WTC11 (cell line): ENCODE data around the gene ASB17. TPM values are rescaled to one million over a fixed set of nuclear protein-coding genes. Genes with fewer than 3 reads are reported as not detected.

ENCODE experiments used
- ATAC-seq: fragments of 200-7000 bp; cut with Tn5 transposase; 2 replicates; pipeline ENCODE4 v1.10.0; 2021; ENCODE audit warnings: mild to moderate bottlenecking, moderate library complexity
- CTCF ChIA-PET: fragments of 300-600 bp; sonication (Branson Sonifier 250); formaldehyde crosslinking; loops from one replicate; lab custom pipeline; 2021; ENCODE audit warnings: antibody characterized with exemption; lab: Charles Lee
- POLR2A ChIA-PET: fragments of 350-600 bp; sonication (Branson Sonifier 250); formaldehyde crosslinking; loops from one replicate; lab custom pipeline; 2021; ENCODE audit warnings: antibody characterized with exemption; lab: Charles Lee
- DNase-seq: peaks from one replicate; pipeline ENCODE4 v3.0.0; 2021; ENCODE audit warnings: low spot score
- H3K27ac Mint-ChIP-seq: 2 replicates; pipeline ENCODE4 v1.8.0; 2021; ENCODE audit warnings: mixed read lengths
- H3K27me3 Mint-ChIP-seq: 2 replicates; pipeline ENCODE4 v1.8.0; 2021; ENCODE audit warnings: low read depth, mild to moderate bottlenecking, moderate library complexity, mixed read lengths
- H3K36me3 Mint-ChIP-seq: 2 replicates; pipeline ENCODE4 v1.8.0; 2021; ENCODE audit warnings: mixed read lengths
- H3K4me1 Mint-ChIP-seq: 2 replicates; pipeline ENCODE4 v1.8.0; 2022; ENCODE audit warnings: mixed read lengths
- H3K4me3 Mint-ChIP-seq: 2 replicates; pipeline ENCODE4 v1.8.0; 2021; ENCODE audit warnings: mild to moderate bottlenecking, moderate library complexity, mixed read lengths
- H3K9me3 Mint-ChIP-seq: 2 replicates; pipeline ENCODE4 v1.8.0; 2021; ENCODE audit warnings: mixed read lengths
- ATF2 ChIP-seq: sonication (generic); formaldehyde crosslinking; IDR thresholded peaks from 2 replicates; pipeline ENCODE4 v1.8.1; 2022; ENCODE audit warnings: low read depth, missing genetic modification reagents, borderline replicate concordance
- E2F5 ChIP-seq: sonication (generic); formaldehyde crosslinking; IDR thresholded peaks from 2 replicates; pipeline ENCODE4 v1.8.1; 2022; ENCODE audit warnings: mild to moderate bottlenecking, moderate library complexity, missing genetic modification reagents
- ESRRA ChIP-seq: sonication (generic); formaldehyde crosslinking; IDR thresholded peaks from 2 replicates; pipeline ENCODE4 v1.8.1; 2022; ENCODE audit warnings: mild to moderate bottlenecking, missing genetic modification reagents, borderline replicate concordance
- FOXJ3 ChIP-seq: sonication (generic); formaldehyde crosslinking; IDR thresholded peaks from 2 replicates; pipeline ENCODE4 v1.9.0; 2021; ENCODE audit warnings: missing genetic modification reagents, mild to moderate bottlenecking, borderline replicate concordance
- FOXP1 ChIP-seq: sonication (generic); formaldehyde crosslinking; IDR thresholded peaks from 2 replicates; pipeline ENCODE4 v1.8.0; 2022; ENCODE audit warnings: missing genetic modification reagents, mild to moderate bottlenecking, moderate library complexity, borderline replicate concordance
- GTF2I ChIP-seq: fragments of 250-450 bp; sonication (Bioruptor Pico); conservative IDR thresholded peaks from 2 replicates; pipeline ENCODE4 v1.4.0; 2021; ENCODE audit warnings: mild to moderate bottlenecking
- MAX ChIP-seq: sonication (generic); formaldehyde crosslinking; IDR thresholded peaks from 2 replicates; pipeline ENCODE4 v1.8.0; 2022; ENCODE audit warnings: mild to moderate bottlenecking, missing genetic modification reagents
- MXD4 ChIP-seq: fragments of 250-450 bp; sonication (Bioruptor Pico); IDR thresholded peaks from 2 replicates; pipeline ENCODE4 v1.8.0; 2021; ENCODE audit warnings: mild to moderate bottlenecking, moderate library complexity, borderline replicate concordance
- MYBL2 ChIP-seq: sonication (generic); formaldehyde crosslinking; IDR thresholded peaks from 2 replicates; pipeline ENCODE4 v1.8.1; 2023; ENCODE audit warnings: mild to moderate bottlenecking, moderate library complexity, missing genetic modification reagents
- PRRX2 ChIP-seq: fragments of 250-450 bp; sonication (Bioruptor Pico); IDR thresholded peaks from 2 replicates; pipeline ENCODE4 v1.8.0; 2021; ENCODE audit warnings: mild to moderate bottlenecking
- RORB ChIP-seq: fragments of 250-450 bp; sonication (Bioruptor Pico); IDR thresholded peaks from 2 replicates; pipeline ENCODE4 v1.9.0; 2021; ENCODE audit warnings: mild to moderate bottlenecking
- SMAD3 ChIP-seq: sonication (generic); formaldehyde crosslinking; IDR thresholded peaks from 2 replicates; pipeline ENCODE4 v1.8.0; 2022; ENCODE audit warnings: missing genetic modification reagents, mild to moderate bottlenecking, borderline replicate concordance
- SP1 ChIP-seq: sonication (generic); formaldehyde crosslinking; conservative IDR thresholded peaks from 2 replicates; pipeline ENCODE4 v1.8.1; 2022; ENCODE audit warnings: missing genetic modification reagents
- TEAD4 ChIP-seq: sonication (generic); formaldehyde crosslinking; IDR thresholded peaks from 2 replicates; pipeline ENCODE4 v1.8.0; 2022; ENCODE audit warnings: mild to moderate bottlenecking, missing genetic modification reagents
- USF2 ChIP-seq: sonication (generic); formaldehyde crosslinking; IDR thresholded peaks from 2 replicates; pipeline ENCODE4 v1.8.1; 2023; ENCODE audit warnings: mild to moderate bottlenecking, missing genetic modification reagents, moderate library complexity
- ZNF121 ChIP-seq: sonication (generic); formaldehyde crosslinking; IDR thresholded peaks from 2 replicates; pipeline ENCODE4 v1.8.0; 2023; ENCODE audit warnings: missing genetic modification reagents
- ZNF219 ChIP-seq: sonication (generic); formaldehyde crosslinking; IDR thresholded peaks from 2 replicates; pipeline ENCODE4 v1.8.0; 2023; ENCODE audit warnings: missing genetic modification reagents, mild to moderate bottlenecking, borderline replicate concordance
- ZNF396 ChIP-seq: fragments of 250-450 bp; sonication (Bioruptor Pico); IDR thresholded peaks from 2 replicates; pipeline ENCODE4 v1.8.0; 2021; ENCODE audit warnings: mild to moderate bottlenecking, moderate library complexity, borderline replicate concordance
- total RNA-seq: library from RNA; stranded (reverse); gene quantifications from 3 replicates; pipeline ENCODE4 v1.2.3, GENCODE V29; 2021
- TF ChIP-seq, protein P1 (sequence below): fragments of 250-450 bp; sonication (Bioruptor Pico); IDR thresholded peaks from 2 replicates; pipeline ENCODE4 v1.9.0; 2021; ENCODE audit warnings: mild to moderate bottlenecking, borderline replicate concordance
- TF ChIP-seq, protein P2 (sequence below): sonication (generic); formaldehyde crosslinking; IDR thresholded peaks from 2 replicates; pipeline ENCODE4 v1.8.0; 2023; ENCODE audit warnings: mild to moderate bottlenecking, missing genetic modification reagents
- TF ChIP-seq, protein P3 (sequence below): sonication (generic); formaldehyde crosslinking; IDR thresholded peaks from 2 replicates; pipeline ENCODE4 v1.8.1; 2022; ENCODE audit warnings: low read depth, mild to moderate bottlenecking, moderate library complexity, missing genetic modification reagents, borderline replicate concordance

The ASB17 gene
- total RNA-seq, 1 experiment from 2014 or later = not detected

GRCh38 chr1:75954586-75954985 is 22.4 kb upstream of the ASB17 start:
- ChIA-PET POLR2A (no interaction called here), CTCF (no interaction called here)
- TF ChIP-seq FOXJ3 (CRISPR knock-in tag) (no peak), ZNF121 (no peak), TEAD4 (no peak), RORB (CRISPR knock-in tag) (no peak), ZNF219 (no peak), MXD4 (CRISPR knock-in tag) (no peak), USF2 (no peak)
- TF ChIP-seq, protein P1, sequence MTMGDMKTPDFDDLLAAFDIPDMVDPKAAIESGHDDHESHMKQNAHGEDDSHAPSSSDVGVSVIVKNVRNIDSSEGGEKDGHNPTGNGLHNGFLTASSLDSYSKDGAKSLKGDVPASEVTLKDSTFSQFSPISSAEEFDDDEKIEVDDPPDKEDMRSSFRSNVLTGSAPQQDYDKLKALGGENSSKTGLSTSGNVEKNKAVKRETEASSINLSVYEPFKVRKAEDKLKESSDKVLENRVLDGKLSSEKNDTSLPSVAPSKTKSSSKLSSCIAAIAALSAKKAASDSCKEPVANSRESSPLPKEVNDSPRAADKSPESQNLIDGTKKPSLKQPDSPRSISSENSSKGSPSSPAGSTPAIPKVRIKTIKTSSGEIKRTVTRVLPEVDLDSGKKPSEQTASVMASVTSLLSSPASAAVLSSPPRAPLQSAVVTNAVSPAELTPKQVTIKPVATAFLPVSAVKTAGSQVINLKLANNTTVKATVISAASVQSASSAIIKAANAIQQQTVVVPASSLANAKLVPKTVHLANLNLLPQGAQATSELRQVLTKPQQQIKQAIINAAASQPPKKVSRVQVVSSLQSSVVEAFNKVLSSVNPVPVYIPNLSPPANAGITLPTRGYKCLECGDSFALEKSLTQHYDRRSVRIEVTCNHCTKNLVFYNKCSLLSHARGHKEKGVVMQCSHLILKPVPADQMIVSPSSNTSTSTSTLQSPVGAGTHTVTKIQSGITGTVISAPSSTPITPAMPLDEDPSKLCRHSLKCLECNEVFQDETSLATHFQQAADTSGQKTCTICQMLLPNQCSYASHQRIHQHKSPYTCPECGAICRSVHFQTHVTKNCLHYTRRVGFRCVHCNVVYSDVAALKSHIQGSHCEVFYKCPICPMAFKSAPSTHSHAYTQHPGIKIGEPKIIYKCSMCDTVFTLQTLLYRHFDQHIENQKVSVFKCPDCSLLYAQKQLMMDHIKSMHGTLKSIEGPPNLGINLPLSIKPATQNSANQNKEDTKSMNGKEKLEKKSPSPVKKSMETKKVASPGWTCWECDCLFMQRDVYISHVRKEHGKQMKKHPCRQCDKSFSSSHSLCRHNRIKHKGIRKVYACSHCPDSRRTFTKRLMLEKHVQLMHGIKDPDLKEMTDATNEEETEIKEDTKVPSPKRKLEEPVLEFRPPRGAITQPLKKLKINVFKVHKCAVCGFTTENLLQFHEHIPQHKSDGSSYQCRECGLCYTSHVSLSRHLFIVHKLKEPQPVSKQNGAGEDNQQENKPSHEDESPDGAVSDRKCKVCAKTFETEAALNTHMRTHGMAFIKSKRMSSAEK (CRISPR knock-in tag) = no peak
- TF ChIP-seq, protein P2, sequence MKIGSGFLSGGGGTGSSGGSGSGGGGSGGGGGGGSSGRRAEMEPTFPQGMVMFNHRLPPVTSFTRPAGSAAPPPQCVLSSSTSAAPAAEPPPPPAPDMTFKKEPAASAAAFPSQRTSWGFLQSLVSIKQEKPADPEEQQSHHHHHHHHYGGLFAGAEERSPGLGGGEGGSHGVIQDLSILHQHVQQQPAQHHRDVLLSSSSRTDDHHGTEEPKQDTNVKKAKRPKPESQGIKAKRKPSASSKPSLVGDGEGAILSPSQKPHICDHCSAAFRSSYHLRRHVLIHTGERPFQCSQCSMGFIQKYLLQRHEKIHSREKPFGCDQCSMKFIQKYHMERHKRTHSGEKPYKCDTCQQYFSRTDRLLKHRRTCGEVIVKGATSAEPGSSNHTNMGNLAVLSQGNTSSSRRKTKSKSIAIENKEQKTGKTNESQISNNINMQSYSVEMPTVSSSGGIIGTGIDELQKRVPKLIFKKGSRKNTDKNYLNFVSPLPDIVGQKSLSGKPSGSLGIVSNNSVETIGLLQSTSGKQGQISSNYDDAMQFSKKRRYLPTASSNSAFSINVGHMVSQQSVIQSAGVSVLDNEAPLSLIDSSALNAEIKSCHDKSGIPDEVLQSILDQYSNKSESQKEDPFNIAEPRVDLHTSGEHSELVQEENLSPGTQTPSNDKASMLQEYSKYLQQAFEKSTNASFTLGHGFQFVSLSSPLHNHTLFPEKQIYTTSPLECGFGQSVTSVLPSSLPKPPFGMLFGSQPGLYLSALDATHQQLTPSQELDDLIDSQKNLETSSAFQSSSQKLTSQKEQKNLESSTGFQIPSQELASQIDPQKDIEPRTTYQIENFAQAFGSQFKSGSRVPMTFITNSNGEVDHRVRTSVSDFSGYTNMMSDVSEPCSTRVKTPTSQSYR (CRISPR knock-in tag) = no peak
- no peak overlapping the region for H3K27ac Mint-ChIP-seq
- ATAC-seq = no peak
- H3K27me3 Mint-ChIP-seq = no peaks in the 10 kb centered on the region
- H3K4me3 Mint-ChIP-seq = no peak overlapping the region
- H3K36me3 Mint-ChIP-seq = no peaks in the 10 kb centered on the region
- no peak for DNase-seq
- peaks cover 11% of the 10 kb centered on the region for H3K4me1 Mint-ChIP-seq
- H3K9me3 Mint-ChIP-seq = peaks cover 11% of the 10 kb centered on the region

DNA sequence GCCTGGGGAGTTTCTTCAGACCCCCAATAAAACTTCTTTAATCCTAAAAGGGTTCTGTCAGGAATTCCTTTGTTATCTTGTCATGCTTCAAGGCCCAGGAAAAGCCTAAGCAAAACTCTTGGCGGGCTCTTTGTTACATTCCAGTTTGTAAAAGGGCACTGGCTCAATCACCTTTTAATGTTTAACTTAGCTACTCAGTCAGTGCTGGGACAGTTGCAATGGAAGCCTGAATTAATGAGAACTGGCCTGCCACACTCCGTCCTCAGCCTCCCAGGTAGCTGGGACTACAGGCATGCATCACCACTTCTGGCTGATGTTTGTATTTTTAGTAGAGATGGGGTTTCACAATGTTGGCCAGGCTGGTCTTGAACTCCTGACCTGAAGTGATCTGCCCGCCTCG is 21.3 kb upstream of the ASB17 start:
- no peaks in the 10 kb centered on the region for H3K36me3 Mint-ChIP-seq
- TF ChIP-seq ATF2 (CRISPR knock-in tag) (no peak), E2F5 (CRISPR knock-in tag) (no peak), ZNF396 (CRISPR knock-in tag) (no peak), GTF2I (CRISPR knock-in tag) (no peak), MAX (CRISPR knock-in tag) (no peak), SP1 (no peak), FOXJ3 (CRISPR knock-in tag) (no peak), SMAD3 (CRISPR knock-in tag) (no peak), MYBL2 (CRISPR knock-in tag) (no peak), FOXP1 (no peak), PRRX2 (CRISPR knock-in tag) (no peak), ESRRA (CRISPR knock-in tag) (no peak)
- TF ChIP-seq, protein P2 (CRISPR knock-in tag) = no peak
- TF ChIP-seq, protein P3, sequence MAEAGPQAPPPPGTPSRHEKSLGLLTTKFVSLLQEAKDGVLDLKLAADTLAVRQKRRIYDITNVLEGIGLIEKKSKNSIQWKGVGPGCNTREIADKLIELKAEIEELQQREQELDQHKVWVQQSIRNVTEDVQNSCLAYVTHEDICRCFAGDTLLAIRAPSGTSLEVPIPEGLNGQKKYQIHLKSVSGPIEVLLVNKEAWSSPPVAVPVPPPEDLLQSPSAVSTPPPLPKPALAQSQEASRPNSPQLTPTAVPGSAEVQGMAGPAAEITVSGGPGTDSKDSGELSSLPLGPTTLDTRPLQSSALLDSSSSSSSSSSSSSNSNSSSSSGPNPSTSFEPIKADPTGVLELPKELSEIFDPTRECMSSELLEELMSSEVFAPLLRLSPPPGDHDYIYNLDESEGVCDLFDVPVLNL (CRISPR knock-in tag) = no peak

More for the DNA sequence above, 21.3 kb upstream of the ASB17 start:
- Mint-ChIP-seq H3K4me1 (peaks cover 16% of the 10 kb centered on the region), H3K27ac (no peak overlapping the region), H3K4me3 (no peak overlapping the region), H3K9me3 (peaks cover 9% of the 10 kb centered on the region), H3K27me3 (no peaks in the 10 kb centered on the region)
- ATAC-seq (no peak), DNase-seq (no peak)
- ChIA-PET POLR2A (no interaction called here), CTCF (no interaction called here)
